Urothelium cell line (cell line): ENCODE results near the gene HIC2.
"Not testable (repeated sequence)": the region's sequence is repeated elsewhere in the genome, so short reads cannot be mapped to it uniquely, and the experiment has no call there.

Experiments used
- DNase-seq: peaks from one replicate; pipeline ENCODE4 v3.0.0; 2011; ENCODE audit warnings: low spot score, mixed read lengths
- FAIRE-seq: peaks from 2 replicates; lab custom pipeline; 2011; peaks lifted over from hg19 to GRCh38; lab: Jason Lieb, UNC

HIC2 gene

DNA sequence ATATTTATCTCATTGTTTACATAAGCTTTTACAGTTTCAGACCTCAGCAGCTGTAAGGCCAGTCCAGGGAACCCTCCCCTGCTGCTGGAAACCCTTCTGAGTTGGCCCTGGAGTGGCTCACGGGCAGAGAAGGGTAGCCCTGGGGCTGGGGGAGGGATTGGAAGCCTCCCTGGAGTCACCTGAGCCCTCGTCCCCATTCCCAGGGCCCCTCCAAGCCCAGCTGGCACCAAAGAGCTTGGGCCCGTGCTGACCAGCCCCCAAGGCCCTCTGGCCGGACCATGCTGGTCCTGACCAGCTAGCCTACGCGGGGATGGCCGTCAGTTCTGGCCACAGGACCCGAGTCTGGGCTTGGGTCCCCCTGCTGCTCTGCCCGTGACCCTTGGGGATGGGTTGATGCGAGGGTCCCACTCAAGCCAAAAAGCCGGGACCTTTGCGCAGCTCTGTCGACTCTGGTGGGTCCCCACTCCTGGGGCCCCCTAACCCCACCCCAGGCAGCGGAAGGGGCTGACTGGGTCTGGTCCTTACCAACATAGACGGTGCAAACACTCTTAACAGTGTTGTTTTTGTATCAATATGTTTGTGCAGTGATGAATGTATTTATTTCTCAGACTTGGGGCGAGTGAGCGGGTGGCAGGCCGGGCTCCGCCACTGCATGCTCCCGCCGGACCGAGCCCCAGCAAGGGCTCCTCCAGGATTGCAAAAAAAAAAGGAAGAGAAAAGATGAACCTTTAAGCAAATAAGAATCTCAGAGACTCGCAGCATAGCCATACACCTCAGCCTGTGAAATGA, 32.6 kb downstream of the HIC2 start:
- DNase-seq, result no peak
- no peak for FAIRE-seq

DNA sequence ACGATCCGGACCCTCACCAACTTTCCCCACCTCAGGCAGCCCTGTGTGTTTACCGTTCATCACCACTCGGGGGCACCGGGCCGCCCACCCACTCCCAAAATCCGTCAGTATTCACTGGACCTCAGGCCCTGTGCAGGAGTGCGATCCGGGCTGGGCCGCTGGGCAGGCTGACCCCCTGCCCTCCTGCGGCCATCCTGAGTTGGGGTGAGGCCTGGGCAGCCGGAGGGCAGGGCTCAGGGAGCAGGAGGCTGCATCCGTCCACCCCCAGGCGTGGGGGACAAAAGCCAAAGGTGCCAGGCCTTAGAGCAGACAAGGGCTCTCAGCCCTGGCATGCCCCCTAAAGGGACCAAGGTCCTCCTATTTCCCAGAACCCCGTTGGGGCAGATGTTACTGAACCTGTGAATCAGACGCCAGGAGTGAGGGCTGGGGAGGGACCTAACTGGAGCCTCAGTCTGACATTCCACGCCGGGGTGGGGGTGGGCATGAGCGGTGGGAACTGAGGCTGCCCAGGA, 33.2 kb downstream of the HIC2 start:
- FAIRE-seq, result no peak

DNA sequence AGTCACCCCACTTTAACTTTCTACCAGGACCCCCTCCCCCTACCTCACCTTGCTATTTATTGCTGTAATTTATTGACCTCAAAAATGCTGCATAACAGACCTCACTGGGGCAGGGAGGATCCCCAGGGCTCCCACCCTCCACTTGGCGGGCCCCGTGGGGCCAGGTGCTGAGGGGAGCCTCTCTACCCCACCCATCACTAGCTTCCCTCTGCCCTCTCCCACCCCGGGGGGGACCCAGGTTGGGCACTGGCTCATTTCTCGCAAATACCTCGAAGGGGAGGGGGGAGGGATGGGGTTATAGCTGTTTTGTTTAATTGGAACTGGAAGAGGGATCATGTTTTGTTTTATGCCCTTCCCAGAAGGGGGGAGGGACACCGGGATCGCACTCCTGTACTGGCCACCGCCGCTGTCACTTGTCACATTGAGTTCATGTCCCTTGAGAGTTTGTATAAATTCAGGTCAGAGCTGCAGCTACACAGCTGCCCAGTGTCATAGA, 33.7 kb downstream of the HIC2 start:
- FAIRE-seq (no peak), DNase-seq (no peak)

More for the DNA sequence above, 33.2 kb downstream of the HIC2 start:
- no peak for DNase-seq

DNA sequence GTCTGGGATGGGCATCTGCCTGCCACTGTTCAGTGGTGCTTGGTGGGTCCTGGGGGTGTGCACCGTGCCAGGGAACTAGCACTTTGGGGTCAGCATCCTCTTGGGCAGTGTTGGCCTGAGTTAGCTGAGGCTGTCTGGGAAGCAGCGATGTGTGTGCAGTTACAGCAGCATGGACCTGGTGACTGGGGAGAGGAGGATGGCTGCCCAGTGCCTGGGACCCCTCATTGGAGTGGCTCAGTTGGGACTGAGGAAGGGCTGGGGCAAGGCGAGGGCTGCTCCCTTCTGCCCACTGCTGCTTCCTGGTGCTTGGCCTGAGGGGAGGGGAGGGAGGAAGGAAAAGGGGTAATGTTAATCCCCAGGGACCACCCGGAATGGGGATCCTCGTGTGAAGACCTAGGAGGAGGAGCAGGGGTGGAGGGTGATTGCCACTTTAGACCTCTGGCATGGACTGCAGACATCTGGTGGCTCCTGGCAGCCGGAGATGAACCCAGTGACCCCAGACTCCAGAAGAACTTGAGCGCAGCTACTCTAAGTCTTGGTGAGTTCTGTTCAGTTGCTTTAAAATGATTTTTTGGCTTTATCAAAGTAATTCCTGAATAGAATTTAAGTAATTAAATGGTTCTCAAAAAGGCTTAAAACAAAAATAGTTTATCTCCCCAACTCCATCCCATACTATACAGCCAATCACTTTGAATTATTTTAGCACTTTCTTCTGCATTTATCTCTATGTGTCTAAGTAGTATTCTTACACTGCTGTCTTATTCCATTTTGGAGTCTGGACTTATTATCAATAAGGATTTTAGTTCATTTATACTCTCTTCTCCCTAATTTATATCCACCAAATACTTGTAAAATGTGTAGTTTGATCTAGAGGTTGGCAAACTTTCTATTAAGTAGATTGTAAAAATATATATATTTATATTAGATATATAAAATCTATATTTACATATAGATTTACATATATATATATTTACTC, 34.7 kb downstream of the HIC2 start:
- peak; percentile 88 for FAIRE-seq
- no peak for DNase-seq

DNA sequence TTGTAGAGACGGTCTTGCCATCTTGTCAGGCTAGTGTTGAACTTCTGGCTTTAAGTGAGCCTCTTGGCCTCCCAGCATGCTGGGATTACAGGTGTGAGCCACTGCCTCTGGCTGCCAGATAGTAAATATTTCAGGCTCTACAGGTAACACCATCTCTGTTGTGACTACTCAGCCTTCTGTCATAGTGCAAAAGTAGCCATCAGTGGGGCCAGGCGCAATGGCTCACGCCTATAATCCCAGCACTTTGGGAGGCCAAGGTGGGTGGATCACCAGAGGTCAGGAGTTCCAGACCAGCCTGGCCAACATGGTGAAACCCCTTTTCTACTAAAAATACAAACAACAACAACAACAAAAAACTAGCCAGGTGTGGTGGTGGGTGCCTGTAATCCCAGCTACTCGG, 35.5 kb downstream of the HIC2 start:
- FAIRE-seq, DNase-seq: not testable (repeated sequence)

DNA sequence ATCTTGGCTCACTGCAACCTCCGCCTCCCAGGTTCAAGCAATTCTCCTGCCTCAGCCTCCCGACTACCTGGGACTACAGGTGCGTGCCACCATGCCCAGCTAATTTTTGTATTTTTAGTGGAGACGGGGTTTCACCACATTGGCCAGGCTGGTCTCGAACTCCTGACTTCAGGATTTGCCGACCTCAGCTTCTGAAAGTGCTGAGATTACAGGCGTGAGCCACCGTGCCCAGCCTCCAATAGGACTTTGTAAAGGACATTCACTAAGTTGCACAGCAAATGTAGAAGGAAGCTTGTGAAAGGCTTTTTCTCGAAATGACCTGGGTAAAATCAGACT, 37.8 kb downstream of the HIC2 start:
- DNase-seq, FAIRE-seq: not testable (repeated sequence)

DNA sequence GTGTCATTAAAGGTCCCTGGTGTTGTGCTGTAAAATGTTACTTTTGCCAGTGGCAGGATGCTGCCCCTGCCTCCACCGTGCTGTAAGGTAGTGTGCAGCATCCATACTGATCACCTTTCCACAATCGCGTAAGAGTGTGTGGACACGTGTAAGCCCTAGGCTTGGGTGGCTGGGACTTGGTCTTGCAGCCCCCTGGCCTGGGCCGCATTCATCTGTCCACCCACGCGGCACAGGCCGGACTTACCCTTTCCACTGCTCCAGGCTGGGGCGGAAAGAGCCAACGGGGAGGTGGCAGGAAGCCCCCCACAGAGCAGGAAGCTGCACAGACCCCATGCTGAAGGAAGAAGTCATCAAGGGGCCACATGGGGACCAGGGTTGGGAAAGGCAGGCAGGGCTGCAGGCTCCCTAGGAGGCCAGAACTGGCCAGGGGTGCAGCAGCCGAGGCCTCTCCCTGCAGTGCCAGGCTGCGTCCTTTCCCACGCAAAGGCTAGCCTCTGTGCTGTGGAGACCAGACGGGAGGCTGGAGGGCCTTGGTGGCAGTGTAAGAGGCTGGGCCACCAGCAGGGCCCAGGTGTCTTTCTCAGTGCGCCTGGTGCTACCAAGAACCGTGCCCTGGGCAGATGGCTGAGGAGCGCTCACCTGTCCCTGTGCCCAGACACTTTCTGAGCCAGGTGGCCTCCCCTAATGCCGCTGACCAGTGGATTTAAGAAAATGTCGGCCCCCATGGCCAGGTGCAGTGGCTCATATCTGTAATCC, 38.3 kb downstream of the HIC2 start:
- FAIRE-seq (no peak), DNase-seq (no peak)

DNA sequence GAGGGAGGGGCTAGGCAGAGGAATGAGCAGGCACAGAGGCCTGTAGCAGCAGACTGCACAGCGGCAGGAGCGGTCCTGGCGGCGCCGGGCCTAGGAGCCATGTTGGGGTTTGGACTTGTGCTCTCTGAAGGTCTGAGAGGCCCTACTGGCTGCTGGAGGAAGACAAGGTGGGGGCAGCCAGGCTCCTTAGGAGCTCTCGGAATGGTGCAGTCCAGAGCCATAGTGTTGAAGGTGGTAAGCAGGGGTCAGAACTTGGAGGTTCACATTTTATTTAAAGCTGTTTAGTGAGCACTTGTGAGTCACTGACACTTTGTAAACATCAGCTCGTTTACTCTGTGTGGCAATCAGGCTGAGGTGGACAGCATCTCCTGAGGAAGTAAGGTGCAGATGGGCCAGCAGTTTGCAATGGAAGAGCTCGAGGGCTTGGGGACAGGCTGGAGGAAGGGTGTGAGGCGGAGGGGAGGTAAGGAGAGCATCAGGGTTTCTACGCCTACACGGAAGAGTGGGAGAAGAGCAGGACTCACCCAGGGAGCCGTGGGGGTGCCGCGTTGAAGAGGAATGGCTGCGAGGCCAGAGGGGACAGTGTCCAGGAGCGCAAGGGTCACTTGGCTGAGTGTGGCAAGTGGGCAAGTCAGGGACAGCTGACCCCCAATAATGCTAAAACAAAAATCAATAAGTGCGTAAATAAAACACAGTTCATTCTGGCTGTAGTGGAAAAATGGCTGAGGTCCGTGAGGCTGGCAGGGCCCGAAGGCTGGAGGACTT, 40.0 kb downstream of the HIC2 start:
- DNase-seq, result no peak
- no peak for FAIRE-seq

DNA sequence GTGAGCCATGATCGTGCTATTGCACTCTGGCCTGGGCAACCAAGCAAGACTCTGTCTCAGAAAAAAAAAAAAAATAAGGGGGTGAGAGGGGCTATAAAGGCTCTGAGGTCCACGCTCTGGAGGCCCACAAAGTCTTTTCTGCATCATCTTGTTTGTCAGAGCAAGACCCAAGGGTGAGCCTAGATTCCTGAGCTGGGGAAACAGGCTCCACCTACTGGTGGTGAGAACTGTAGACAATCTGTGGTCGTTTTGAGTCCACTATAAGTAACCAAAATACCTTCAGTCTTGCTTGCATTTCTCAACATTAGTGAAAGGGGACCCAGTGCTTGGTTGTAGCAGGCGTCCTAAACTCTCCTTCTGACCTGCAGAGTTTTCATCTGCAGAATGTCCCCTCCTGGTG, 45.5 kb downstream of the HIC2 start:
- FAIRE-seq, DNase-seq: not testable (repeated sequence)

DNA sequence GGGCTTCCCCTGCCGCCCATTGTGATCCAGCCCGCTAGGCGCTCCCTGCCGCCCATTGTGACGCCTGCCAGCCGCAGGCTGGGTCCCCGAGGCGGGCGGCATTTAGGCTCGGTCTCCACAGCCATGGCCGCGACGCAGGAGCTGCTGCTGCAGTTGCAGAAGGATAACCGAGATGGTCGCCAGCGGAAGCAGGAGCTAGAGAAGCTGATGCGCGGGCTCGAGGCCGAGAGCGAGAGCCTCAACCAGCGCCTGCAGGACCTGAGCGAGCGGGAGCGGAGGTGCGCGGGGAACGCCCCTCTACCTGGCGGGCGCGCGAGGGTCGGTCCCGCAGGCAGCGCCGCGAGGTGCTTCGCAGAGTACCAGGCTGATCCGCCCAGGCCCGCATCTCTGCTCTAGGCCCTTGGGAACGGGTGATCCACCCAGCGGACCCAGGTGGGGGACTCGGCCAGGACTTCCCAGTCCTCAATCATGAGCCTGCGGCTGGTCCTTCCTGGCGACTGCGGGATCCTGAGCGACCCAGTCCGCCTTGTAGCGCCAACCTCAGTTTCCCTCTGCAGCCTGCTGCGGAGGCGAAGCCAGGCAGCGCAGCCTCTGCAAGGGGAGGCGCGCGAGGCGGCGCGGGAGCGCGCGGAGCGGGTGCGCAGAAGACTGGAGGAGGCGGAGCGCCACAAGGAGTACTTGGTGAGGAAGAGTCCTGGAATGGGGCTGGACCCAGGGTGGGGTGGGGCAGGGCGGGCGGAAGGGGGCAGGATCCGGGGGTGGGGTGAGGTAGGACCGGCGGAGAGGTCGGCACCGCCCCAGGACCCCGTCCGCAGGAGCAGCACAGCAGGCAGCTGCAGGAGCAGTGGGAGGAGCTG, 50.4 kb downstream of the HIC2 start, which contains the start of gene TMEM191C:
Gene TMEM191C, plus strand, starts transcription at position 51 of the 857 bp plus-strand sequence. Its CDS starts 73 bp downstream, at position 124.
- FAIRE-seq, DNase-seq: not testable (repeated sequence)

DNA sequence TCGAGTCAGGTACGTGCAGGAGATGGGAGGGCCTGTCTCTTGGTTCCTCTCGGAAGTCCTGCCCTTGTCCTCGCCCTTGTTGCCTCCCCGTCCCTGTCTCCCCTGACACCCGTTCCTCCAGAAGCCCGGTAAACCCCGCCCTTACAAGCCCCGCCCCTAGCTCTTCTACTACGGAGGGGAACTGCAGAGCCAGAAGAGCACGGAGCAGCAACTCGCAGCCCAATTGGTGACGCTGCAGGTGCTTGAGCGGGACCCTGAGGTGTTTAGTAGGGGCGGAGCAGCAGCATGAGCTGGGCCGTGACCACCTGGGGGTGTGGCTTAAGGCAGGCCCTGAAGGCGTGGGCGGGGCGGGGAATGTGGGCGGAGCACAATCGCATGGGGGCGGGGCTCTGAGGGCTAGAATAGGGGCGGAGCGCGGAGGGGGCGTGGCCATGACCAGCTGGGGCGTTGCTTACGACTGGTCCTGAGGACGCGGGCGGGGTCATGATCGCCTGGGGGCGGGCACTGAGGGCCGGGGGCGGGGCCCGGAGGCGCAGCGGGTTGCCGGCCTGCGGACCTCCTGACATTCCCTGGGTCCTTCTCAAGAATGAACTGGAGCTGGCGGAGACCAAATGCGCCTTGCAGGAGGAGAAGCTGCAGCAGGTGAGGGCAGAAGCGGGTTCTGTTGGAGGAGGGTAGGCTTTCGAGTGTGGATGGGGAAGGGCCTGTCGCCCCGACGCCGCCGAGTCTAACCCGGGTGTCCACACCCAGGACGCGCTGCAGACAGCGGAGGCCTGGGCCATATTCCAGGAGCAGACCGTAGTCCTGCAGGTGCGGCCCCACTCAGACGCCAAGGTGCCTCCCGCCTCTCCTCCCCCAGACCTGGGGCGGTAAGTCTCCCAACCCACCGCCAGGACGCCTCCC, 51.3 kb downstream of the HIC2 start:
- not testable (repeated sequence) for DNase-seq, FAIRE-seq

DNA sequence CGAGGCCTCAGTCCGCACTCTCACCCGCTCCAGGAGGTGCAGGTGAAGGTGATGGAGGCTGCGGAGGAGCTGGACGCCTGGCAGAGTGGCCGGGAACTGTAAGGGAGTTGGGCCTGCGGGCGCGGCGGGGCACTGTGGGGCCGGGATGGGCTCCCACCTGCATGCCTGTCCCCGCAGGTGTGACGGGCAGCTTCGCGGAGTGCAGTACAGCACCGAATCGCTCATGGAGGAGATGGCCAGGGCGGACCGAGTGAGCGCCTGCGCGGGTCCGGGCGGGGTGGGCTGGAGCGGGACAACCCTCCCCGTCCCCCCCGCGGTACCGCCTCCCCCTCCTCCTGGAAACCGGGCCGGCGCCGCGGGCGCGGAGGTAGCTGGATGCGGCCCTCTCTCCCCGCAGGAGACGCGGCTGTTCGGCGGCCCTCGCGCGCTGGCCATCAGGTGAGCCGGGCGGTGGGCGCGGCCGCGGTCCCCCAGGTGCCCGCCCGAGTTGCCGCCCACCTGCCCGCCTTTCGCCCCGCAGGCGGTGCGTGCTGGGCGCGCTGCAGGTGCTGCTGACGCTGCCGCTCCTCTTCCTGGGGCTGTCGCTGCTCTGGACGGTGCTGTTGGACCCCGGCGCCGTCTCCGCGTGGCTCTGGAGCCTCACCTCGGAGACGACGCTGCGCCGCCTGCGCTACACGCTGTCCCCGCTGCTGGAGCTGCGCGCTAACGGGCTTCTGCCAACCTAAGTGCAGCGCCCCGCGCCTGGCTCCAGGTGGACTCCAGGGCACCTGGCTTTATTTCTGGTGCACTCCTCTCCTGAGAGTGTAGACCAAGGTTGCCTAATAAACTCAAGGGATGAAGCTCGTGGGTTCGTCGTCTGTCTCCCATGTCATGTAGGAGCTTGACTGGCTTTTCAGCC, 52.2 kb downstream of the HIC2 start:
- DNase-seq, FAIRE-seq: not testable (repeated sequence)

DNA sequence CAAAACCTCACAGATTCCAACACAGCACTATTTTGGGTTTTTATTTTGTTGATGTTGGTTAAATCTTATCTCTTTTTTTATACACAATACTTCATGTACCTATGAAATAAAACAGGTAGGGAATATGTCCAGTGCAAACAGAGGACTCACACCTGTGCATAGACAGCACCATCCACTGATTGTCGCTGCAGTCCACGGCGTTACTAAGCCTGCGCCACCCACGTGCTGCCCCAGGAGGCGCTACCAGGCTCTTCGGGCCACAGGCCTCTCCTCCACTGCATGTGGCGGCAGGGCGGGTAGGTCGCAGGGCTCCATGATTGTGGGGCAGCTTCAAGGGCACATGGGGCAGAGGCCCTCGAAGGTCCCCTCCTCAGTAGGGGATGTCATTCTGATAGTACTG, 55.8 kb downstream of the HIC2 start:
- DNase-seq, FAIRE-seq: not testable (repeated sequence)

DNA sequence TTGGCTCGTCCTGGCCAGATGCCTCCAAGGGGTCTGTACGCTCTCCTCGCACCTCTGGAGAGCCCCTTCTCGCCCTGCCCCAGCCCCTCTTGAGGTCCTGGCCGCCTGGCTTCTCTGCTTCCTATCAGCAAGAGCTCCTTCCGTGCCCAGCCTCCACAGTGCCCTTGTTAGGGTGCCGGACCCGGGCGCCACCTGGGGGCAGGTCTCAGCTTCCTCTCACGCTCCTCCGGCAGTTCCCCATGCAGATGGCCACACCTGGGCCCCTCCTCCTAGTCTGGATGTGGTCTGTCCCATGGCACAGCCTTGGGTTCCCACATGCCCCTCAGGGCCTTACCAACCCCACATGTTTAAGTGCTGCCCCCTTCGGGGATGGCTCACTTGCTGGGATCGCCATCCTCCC, 56.5 kb downstream of the HIC2 start:
- FAIRE-seq, result not testable (repeated sequence)

DNA sequence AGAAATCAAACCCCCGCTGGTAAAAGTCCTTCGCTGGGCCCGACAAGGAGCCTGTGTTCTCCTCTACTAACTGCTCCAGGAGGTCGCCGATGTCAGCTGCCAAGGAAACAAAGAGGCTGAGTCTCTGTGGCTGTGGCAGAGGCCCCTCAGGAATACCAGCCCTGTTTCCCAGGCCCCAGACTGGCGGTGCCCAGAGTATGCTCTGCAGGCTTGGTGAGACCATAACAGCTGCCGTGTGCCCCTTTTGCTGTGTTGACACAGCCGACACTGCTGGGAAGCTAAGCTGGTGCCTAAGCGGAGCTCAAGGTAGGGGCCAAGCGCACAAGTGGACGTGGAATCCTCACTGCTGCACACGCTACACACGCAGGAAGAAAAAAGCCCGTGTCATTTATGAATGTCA, 66.9 kb downstream of the HIC2 start:
- not testable (repeated sequence) for FAIRE-seq, DNase-seq

More for the DNA sequence above, 56.5 kb downstream of the HIC2 start:
- not testable (repeated sequence) for DNase-seq

DNA sequence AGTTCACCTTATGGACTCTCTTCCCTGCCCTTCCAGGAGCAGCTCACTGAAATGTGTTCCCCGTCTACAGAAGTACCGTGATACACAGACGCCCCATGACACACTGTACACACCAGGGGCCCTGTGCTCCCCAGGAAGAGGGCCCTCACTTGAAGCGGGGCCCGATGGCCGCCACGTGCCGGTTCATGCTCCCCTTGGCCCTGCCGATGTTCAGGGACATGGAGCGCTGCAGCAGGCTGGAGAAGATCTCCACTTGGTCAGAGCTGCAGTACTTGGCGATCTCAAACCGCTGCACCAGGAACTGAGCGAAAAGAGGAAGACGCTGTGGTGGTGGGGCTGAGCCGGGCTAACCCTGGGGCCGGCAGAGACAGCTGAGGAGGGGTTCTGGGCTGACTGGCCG, 70.6 kb downstream of the HIC2 start:
- FAIRE-seq, DNase-seq: not testable (repeated sequence)
